GM21381 (cell line): ENCODE measurements around the gene MAN1A2.
"Not testable (repeated sequence)": the region's sequence is repeated elsewhere in the genome, so short reads cannot be mapped to it uniquely, and the experiment has no call there.

Experiments used
- ATAC-seq: cut with Tn5 transposase; IDR thresholded peaks from one replicate; pipeline ENCODE4 v1.9.1; 2021; ENCODE audit warnings: mild to moderate bottlenecking, moderate library complexity; ENCODE audit not compliant: unreplicated experiment

MAN1A2 gene

DNA sequence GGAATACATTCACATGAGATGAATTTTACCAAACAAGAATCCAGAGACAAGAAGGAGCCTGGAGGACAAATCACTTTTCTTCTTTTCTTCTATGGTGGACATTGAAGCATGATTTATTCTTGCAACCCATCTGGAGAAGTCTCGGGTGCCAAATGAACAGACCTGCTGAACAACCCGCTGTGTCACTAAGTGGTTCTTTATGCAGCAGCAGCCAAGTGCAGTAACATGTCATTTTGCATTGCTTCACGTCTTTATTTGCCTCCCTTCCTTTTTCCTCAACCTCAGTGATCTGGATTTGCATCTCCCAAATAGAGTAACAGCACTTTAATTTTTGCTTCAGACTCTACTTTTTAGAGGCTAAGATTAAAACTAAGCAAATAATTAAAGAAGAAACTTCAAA, 188.6 kb downstream of the MAN1A2 start:
- no peak for ATAC-seq

DNA sequence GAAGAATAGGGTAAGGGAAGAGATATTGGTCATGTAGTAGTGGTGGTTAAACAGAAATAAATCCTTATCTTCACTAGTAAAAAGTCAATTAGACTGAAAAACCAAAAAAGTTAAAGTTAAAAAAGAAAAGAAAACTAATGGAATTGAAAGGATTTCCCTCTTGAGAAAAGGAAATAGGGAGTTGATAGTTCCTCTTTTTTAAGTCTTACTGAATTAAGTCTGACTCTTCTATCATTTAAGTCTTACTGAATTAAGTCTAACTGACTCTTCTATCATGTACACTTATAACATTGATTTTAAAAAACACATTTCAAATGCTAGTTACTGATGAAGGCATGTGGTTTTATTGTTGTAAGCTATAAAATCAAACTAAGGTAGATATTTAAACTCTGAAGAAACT, 189.1 kb downstream of the MAN1A2 start:
- ATAC-seq, result no peak

DNA sequence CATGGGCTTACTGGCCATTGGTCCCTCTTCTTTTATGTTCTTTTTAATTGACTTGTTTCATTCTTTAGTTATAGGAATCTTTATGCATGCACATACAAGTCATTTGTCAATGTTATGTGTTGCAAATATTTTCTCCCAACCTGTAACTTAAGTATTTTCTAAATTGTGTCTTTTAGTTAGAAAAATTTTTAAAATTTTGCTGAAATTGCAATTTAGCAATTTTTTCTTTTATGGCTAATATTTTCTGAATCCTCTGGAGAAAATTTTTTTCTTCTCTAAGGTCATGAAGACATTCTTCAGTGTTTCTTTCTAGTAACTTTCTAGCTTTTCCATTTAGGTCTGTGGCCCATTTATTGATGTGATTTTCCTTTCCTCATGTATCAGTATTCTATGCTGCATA, 189.7 kb downstream of the MAN1A2 start:
- ATAC-seq, result no peak

DNA sequence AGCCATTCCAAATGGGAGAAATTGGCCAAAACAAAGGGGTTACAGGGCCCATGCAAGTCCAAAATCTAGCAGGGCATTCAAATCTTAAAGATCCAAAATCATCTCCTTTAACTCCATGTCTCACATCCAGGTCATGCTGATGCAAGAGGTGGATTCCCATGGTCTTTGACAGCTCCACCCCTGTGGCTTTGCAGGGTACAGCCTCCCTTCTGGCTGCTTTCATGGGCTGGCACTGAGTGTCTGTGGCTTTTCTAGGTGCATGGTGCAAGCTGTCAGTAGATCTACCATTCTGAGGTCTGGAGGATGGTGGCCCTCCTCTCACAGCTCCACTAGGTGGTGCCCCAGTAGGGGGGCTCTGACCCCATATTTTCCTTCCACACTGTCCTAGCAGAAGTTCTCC, 191.2 kb downstream of the MAN1A2 start:
- not testable (repeated sequence) for ATAC-seq

DNA sequence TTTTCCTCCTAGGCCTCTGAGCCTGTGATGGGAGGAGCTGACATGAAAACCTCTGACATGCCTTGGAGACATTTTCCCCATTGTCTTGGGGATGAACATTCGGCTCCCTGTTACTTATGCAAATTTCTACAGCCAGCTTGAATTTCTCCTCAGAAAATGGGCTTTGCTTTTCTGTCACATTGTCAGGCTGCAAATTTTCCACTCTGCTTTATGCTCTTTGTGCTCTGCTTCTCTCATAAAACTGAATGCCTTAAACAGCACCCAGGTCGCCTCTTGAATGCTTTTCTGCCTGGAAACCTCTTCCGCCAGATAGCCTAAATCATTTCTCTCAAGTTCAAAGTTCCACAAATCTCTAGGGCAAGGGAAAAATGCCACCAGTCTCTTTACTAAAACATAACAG, 191.9 kb downstream of the MAN1A2 start:
- no peak for ATAC-seq

DNA sequence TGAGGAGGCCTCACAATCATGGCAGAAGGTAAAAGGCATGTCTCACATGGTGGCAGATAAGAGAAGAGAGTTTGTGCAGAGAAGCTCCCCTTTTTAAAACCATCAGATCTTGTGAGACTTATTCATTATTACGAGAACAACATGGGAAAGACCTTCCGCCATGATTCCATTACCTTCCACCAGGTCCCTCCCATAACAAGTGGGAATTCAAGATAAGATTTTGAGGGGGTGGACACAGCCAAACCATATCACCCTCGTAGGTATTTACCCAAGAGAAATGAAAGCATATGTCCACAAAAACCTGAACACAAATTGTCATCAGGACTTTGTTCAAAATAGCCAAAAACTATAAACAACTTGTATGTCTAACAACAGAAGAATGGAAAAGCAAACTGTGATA, 192.7 kb downstream of the MAN1A2 start:
- no peak for ATAC-seq

DNA sequence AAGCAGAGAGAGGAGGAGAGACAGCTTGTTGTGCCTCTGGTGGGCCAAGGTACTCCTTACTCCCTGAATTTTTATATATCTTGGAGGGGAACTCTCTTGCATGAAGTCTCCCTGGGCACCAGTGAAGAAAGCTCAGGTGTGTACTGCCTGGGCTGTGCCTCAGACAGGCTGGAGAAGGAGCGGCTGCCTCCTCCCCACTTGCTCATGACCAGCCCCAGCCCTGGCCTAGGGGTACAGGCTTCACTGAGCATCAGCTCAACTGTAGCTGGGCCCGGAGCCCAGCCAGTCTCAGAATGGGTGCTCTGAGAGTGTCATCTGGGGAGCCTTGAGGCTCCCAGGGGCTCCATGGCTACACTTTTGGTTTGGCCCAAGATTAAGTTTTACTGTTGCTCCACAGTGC, 193.8 kb downstream of the MAN1A2 start:
- ATAC-seq, result no peak

DNA sequence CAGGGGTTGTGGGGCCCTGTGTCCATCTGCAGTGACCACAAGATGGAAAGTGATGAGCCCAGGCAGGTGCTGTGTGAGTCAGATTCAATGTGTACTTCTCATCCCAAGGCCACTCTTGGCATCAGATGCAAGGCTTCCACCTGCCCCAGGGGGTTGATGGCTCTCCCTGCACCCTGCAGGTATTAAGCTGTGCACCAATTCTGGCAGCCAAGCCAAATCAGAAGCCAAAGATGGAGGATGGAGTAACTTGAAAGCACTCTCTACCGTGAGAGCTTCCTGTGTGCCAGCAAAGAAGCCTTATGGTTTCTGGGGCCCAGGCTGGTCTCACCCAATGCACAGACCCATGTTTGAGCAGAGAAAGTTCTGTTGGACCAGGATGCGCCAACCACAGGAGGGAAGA, 194.3 kb downstream of the MAN1A2 start:
- no peak for ATAC-seq

DNA sequence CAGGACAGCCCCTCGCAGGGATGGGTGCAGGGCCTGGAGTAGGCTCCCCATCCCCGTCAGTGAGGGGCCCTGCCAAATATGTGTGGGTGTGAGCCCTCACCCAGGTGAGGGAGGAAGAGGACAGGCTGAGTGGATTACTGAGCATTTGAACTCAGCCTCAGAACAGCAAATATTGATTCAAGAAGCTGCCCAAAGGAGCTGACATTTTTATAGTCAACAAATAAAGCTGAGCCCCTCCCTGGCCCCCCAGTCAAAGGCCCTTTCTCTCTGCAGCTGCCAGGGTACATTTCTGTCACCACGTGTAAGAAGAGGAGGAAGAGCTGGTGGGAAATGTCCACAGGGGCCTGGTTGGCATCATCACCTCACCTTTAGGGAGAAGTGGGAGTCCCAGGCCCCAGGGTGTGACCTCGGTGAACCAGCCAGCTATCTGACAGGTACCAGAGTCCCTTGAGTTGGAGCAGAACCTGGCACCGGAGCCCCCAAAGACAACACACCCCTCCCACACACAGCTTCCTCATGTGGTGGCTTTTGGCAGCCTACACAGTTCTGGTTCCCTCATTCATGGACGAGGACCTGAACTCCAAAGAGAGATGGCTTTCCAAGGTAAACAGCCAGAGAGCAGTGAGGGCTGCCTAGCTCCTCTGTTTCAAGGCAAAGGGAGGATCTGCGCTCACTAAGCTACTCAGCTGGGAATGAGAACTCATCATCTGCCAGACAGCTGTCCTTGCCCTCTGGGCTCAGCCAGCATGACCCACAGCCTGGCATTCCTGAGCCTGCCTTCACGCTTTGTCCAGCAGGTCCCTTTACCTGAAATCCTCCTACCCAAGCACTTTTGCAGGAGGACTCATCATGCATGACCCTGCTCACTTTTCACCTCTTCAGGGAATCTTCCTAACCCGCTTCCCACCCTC, 195.6 kb downstream of the MAN1A2 start:
- ATAC-seq, result no peak

DNA sequence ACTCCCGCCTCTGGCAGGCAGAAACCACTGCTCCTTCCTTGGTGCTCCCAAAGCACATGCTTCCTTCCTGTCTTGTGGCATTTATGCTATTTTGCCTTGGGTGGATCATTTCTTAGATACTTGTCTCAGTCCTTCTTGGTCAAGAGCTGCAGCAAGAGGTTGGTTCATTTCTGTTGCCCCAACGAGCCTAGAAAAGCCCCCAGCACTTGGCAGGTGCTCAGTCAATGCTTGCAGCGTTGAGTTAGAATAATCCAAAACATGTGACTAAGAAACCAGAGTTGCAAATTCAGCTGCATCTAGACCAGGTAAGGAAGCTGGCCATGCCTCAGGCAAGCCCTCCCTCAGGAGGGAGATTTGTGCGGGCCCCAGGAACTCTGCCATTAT, 196.2 kb downstream of the MAN1A2 start:
- ATAC-seq, result no peak

DNA sequence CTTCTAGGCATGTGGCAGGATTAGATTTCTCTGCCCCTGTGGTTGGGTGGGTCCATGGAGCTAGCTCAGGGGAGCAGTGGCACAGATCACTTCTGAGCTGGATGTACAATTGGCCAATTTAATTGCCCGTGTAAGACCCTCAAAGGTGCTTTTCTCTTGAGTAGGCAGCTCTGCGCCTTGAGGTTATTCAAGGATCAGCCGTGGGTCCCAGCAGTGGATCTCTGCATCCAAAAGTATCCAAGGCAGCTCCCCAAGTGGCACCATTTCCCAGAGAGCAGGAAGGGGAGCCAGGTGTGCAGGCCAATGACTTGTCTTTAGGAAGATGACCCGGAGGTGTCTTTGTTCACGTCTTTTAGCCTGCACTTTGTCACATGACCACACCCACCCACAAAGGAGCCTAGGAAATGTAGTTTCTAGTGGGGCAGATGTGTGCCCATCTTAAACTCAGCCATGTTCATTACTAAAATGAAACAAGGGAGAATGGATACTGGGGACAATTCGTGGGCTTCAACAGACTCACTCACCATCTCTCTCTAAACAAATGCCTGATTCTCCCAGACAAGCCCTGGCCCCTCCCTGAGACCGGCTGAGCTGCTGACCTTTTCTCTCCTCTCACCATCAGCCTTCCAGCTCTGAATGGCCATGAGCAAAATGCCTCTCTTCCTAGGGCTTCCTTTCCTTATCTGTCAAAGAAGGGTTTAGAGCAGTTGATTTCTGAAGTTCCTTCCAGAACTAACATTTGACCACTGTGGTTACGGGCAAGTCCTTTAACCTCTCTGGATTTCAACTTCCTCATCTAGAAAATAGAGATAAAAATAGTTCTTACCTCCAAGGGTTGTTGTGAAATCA, 197.2 kb downstream of the MAN1A2 start:
- ATAC-seq, result no peak

DNA sequence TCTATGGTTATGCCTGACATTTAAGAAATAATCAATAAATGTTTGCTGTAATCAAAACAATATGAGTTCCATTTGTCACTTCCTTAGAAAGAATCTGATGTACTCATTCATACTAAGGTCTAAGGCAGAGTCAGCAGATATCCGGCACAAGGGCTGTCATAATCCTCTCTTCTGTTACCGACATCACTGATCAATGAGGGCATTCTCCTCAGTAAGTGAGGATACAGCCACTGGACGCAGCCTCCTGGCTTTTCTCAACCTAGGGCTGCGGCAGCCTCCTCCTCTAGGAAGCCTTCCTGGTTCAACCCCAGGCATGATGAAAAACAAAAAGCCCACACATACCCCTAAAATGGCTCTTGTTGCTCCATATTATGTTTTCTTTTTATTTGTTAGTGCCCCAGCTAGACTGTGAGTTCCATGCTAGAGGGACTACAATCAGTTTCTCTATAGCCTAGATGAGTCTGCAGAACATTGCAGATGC, 197.9 kb downstream of the MAN1A2 start:
- ATAC-seq, result no peak

DNA sequence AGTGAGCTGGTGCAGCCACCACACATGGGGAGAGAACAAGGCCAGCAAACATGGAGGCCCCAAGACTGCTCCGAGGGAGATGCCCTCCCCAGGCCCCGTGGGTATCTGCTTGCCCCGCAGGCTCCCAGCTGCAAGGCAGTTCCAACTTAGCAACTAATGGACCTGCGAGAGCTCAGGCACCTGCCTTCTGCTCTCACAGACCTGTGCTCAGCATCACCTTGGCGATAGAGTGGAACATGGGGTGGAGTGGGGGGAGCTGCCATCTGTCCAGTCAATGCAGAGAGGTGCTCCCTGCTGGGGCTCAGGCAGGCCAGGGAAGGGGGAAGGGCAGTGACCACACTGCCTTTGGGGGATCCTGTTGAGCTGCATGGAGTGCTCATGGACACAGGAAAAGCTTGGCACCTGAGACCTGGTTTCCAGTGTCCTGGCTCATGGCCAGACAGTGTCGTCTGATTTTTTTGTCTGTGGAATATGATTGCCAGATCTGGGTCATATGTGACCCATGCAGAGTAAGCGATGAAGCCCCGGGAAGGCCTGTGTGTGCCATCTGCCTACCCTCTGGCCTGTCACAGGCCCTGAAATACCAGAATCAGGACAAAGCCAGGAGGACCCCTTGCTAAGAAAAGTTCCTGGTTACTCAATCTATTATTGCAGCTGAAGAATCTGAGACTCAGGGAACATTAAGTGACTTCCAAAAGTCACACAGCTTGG, 198.7 kb downstream of the MAN1A2 start:
- ATAC-seq, result no peak

DNA sequence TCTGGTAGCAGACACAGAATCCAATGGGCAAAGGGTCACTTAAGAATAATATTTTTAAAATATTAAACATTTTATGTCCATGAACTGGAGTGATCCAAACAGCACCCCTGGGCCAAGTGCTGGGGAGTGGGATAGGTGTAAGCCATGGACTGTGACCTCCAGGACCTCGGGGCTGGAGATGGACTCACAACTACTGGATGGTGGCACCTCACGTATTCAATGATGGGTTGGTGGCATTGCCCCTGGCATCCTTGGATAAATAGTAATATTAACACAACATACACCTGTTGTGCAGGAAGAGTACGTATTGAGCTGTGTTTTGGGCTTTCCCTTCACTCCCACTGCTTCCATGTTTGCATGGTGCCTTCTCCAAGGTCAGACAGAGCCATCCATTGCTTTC, 199.3 kb downstream of the MAN1A2 start:
- ATAC-seq, result no peak

DNA sequence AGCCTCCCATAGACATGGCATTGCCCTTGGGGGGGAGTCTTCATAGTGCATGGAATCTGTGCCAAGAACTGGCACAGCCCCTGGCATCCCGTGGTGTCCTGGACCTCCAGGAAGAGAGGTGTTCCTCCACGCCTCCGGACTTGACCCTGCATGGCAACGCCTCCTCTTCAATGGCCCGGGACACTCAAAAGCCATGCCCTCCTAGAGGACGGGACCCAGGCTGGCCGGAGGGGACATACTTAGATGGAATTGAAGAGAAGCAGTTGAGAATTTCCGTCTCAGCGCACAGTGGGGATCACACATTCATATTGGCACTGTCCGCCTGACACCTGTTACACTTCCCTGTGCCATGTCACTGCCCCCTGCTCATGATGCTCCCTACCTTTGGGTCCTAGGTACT, 200.2 kb downstream of the MAN1A2 start:
- no peak for ATAC-seq

DNA sequence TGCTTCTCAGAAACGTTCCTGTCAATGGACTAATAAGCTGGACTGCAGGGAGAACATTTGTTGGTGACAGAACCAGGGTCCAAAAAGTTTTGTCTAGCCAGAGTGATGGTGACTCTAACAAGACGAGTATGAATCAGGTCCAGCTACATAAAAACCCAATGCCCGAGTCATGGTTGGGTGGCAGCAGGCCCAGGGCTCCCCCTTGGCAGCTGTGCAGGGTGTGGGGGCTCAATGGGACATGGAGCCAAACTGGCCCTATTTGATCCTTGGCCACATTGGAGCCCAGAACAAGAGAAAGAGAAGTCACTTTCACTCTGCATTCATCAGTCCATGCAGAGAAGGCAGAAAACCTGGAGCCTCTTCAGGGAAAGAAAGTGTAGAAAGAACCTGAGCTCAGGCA, 200.7 kb downstream of the MAN1A2 start:
- ATAC-seq, result no peak

DNA sequence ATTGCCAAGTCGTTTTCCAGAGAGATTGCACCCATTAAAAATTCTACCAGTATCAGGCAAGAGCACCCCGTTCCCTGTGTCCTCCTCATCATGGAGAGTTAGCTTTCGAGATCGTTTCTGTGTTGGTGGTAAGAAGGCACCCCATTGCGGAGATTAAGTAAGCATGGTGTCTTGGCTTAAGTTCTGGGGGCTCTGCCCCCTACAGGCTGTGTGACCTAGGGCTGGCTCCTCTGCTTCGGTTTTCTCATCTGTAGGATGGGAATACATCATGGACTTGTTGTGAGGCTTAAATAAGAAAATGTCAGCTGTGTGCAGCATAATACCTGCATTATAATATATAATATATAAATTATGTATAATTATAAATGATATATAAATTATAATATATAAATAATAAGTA, 201.8 kb downstream of the MAN1A2 start:
- ATAC-seq, result no peak

DNA sequence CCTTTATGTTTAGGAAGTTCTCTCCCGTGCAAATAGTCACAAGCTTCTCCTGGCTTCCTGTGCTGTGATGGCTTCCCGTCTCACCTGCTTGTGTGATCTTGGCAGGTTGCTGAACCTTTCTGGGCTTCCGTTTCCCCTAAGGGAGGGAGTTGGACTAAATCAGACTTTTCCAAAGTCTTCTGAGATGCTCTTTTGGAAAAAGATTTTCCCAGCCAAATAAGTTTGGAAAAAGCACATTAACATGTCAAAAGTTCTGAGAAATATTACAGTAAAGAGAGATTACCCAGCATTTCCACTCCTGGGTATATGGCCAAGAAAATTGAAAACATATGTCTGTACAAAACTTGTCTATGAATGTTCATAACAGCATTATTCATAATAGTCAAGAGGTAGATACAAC, 202.6 kb downstream of the MAN1A2 start:
- no peak for ATAC-seq

DNA sequence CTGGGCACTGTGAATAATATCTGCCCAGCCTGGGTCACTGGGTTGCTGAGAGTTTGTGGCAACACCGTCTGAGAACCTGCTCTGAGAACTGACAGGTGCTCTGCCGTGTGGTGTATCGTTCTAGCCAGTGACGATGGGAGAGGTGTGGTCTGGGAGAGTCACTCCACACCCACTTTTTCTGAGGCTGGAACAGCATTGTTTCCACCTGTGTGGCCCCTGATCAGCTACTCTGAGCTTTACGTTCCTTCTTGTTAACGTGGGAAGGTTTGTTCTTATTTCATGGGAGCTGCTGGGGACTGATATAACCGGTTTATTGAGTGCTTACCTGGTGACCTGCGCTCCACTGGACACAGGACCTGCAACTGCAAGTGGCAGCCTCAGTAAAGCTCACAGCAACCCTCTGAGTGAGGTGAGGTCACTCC, 203.8 kb downstream of the MAN1A2 start:
- ATAC-seq, result no peak

DNA sequence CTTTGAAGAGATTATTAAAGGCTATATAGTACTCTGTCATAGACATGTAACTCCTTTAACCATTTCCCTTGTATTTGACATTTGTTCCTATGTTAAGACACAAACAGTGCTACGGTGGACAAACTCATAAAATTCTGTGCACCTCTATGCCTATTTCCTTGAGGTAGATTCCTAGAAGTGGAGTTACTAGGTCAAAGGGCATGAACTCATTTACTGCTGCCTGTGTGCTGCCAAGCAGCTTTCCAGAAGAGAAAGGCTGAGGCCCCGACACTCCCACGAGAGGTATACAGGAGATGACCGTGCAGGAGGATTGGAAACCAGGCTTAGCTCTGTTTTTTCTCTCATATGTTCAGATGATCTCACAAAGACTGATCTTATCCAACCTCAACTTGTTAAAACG, 204.2 kb downstream of the MAN1A2 start:
- no peak for ATAC-seq

DNA sequence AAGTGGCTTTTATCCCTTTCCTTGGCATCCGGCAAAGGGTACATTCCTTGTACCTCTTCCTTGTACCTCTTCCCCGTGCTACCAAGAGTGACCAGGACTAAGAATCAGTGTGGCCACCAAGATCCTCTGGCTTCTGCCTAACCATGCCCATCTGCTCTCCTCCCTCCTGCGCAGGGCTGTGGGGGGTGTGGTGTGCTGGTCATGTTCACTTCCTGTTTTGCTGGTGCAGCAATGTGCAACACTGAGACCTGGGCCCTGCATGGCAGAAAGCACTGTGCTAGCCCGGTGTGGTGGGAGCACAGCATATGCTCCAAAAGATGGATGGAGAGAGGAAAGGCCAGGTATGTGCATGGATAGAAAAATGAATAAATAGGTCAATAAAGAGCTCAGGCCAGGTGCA, 205.3 kb downstream of the MAN1A2 start:
- no peak for ATAC-seq
